GM23338 (cell line): Measurements from ENCODE around the gene FGF4. TPM values are rescaled to one million over a fixed set of nuclear protein-coding genes. Genes with fewer than 3 reads are reported as not detected.
A peak's percentile ranks its signal among the peaks of the same experiment; 100 is the strongest.

ENCODE experiments used
- ATAC-seq: fragments of 200-7000 bp; cut with Tn5 transposase; 3 replicates; pipeline ENCODE4 v1.9.1; 2020
- DNase-seq: peaks from one replicate; pipeline ENCODE4 v3.0.0-alpha.2; 2015; ENCODE audit warnings: low spot score
- H2AFZ ChIP-seq: fragments of 200-600 bp; sonication (generic); 2 replicates; pipeline ENCODE4 v1.8.0; 2016; ENCODE audit warnings: antibody characterized with exemption, mild to moderate bottlenecking, moderate library complexity
- H3F3A ChIP-seq: fragments of 200-600 bp; sonication (generic); replicated peaks from 2 replicates; pipeline ENCODE4 v1.8.0; 2017; ENCODE audit warnings: antibody characterized with exemption, mixed run types, low read depth
- H3K27ac ChIP-seq: fragments of 200-600 bp; sonication (generic); 2 replicates; pipeline ENCODE4 v1.6.1; 2016; ENCODE audit warnings: low read depth
- H3K27me3 ChIP-seq: fragments of 200-600 bp; sonication (generic); 2 replicates; pipeline ENCODE4 v1.8.0; 2016; ENCODE audit warnings: mild to moderate bottlenecking, mixed run types, moderate library complexity; ENCODE audit not compliant: insufficient read depth
- H3K36me3 ChIP-seq: fragments of 200-600 bp; sonication (generic); 2 replicates; pipeline ENCODE4 v1.8.0; 2016; ENCODE audit warnings: mild to moderate bottlenecking; ENCODE audit not compliant: insufficient read depth
- H3K4me1 ChIP-seq: fragments of 200-600 bp; sonication (generic); 2 replicates; pipeline ENCODE4 v1.8.0; 2016; ENCODE audit warnings: mild to moderate bottlenecking, moderate library complexity; ENCODE audit not compliant: insufficient read depth
- H3K4me2 ChIP-seq: fragments of 200-600 bp; sonication (generic); 2 replicates; pipeline ENCODE4 v1.7.1; 2017; ENCODE audit warnings: mixed run types
- H3K4me3 ChIP-seq: fragments of 200-600 bp; sonication (generic); 2 replicates; pipeline ENCODE4 v1.6.1; 2016; ENCODE audit warnings: mixed run types
- H3K79me2 ChIP-seq: fragments of 200-600 bp; sonication (generic); replicated peaks from 2 replicates; pipeline ENCODE4 v1.8.0; 2017; ENCODE audit warnings: mild to moderate bottlenecking; ENCODE audit not compliant: insufficient read depth
- H3K9me2 ChIP-seq: fragments of 200-600 bp; sonication (generic); 2 replicates; pipeline ENCODE4 v1.8.0; 2017; ENCODE audit not compliant: insufficient read depth
- H4K20me1 ChIP-seq: fragments of 200-600 bp; sonication (generic); replicated peaks from 2 replicates; pipeline ENCODE4 v1.8.0; 2017; ENCODE audit warnings: mild to moderate bottlenecking; ENCODE audit not compliant: insufficient read depth
- H3K27ac Mint-ChIP-seq: 2 replicates; pipeline ENCODE4 v1.8.0; 2020; ENCODE audit warnings: inconsistent platforms, mild to moderate bottlenecking, moderate library complexity, mixed read lengths
- H3K27me3 Mint-ChIP-seq: 3 replicates; pipeline ENCODE4 v1.8.0; 2022; ENCODE audit warnings: low read depth, mild to moderate bottlenecking, moderate library complexity, mixed read lengths, inconsistent platforms; ENCODE audit not compliant: insufficient read depth, poor library complexity
- H3K36me3 Mint-ChIP-seq: 3 replicates; pipeline ENCODE4 v1.8.0; 2021; ENCODE audit warnings: low read depth, mild to moderate bottlenecking, inconsistent platforms, moderate library complexity, mixed read lengths
- H3K4me1 Mint-ChIP-seq: 3 replicates; pipeline ENCODE4 v1.8.0; 2020; ENCODE audit warnings: mild to moderate bottlenecking, inconsistent platforms, mixed read lengths
- H3K4me3 Mint-ChIP-seq: 3 replicates; pipeline ENCODE4 v1.8.0; 2021; ENCODE audit warnings: moderate library complexity, mild to moderate bottlenecking, inconsistent platforms, mixed read lengths
- H3K9me3 Mint-ChIP-seq: 3 replicates; pipeline ENCODE4 v1.8.0; 2020; ENCODE audit warnings: moderate library complexity, mild to moderate bottlenecking, inconsistent platforms, mixed read lengths
- CREB1 ChIP-seq: fragments of 250-450 bp; sonication (Bioruptor Pico); IDR thresholded peaks from 2 replicates; pipeline ENCODE4 v1.5.0; 2020; ENCODE audit warnings: low read depth, mild to moderate bottlenecking, moderate library complexity
- ETS1 ChIP-seq: IDR thresholded peaks from 2 replicates; pipeline ENCODE4 v1.6.1; 2016; ENCODE audit warnings: antibody characterized with exemption
- EZH2 ChIP-seq: fragments of 200-600 bp; sonication (generic); IDR thresholded peaks from one replicate; pipeline ENCODE4 v1.8.0; 2017; ENCODE audit warnings: antibody characterized with exemption, mild to moderate bottlenecking, low read depth; ENCODE audit not compliant: unreplicated experiment
- EZH2phosphoT487 ChIP-seq: fragments of 200-600 bp; sonication (generic); IDR thresholded peaks from one replicate; pipeline ENCODE4 v1.8.1; 2018; ENCODE audit warnings: antibody characterized with exemption; ENCODE audit not compliant: unreplicated experiment
- JUNB ChIP-seq: IDR thresholded peaks from one replicate; pipeline ENCODE4 v1.6.1; 2016; ENCODE audit warnings: antibody characterized with exemption; ENCODE audit not compliant: unreplicated experiment
- NANOG ChIP-seq: IDR thresholded peaks from 2 replicates; pipeline ENCODE4 v1.6.1; 2016; ENCODE audit warnings: antibody characterized with exemption, borderline replicate concordance
- POLR2AphosphoS5 ChIP-seq: IDR thresholded peaks from 2 replicates; pipeline ENCODE4 v1.6.1; 2016; ENCODE audit warnings: antibody characterized with exemption, low read depth
- STAT1 ChIP-seq: IDR thresholded peaks from one replicate; pipeline ENCODE4 v1.6.1; 2016; ENCODE audit warnings: antibody characterized with exemption; ENCODE audit not compliant: unreplicated experiment
- ZNF114 ChIP-seq: fragments of 250-450 bp; sonication (Bioruptor Pico); IDR thresholded peaks from 2 replicates; pipeline ENCODE4 v1.5.0; 2020; ENCODE audit warnings: mild to moderate bottlenecking, moderate library complexity
- ZNF331 ChIP-seq: fragments of 250-450 bp; sonication (Bioruptor Pico); IDR thresholded peaks from 2 replicates; pipeline ENCODE4 v1.5.0; 2020; ENCODE audit warnings: low read depth, mild to moderate bottlenecking, moderate library complexity
- polyA plus RNA-seq: library from polyadenylated mRNA; unstranded; fragments of >200 nt; fragmentation: Nextera tagmentation; extraction: Ambion mirVana; gene quantifications from 2 replicates; pipeline ENCODE4 v1.2.1, GENCODE V29; 2016
- total RNA-seq: library from RNA; depleted of rRNA; stranded (reverse); fragments of >200 nt; shearing (Covaris generic); gene quantifications from 2 replicates; pipeline ENCODE4 v1.2.3, GENCODE V29; 2014
- TF ChIP-seq, protein P1 (sequence below): IDR thresholded peaks from one replicate; pipeline ENCODE4 v1.6.1; 2018; ENCODE audit warnings: antibody characterized with exemption; ENCODE audit not compliant: unreplicated experiment
- TF ChIP-seq, protein P2 (sequence below), 2 experiments: fragments of 200-600 bp in 1 of 2; sonication (generic) in 1 of 2; conservative IDR thresholded peaks; 2 replicates each; pipeline versions ENCODE4 v1.5.1 to v1.6.1; 2016 to 2017; ENCODE audit warnings: antibody characterized with exemption in 2 of 2, low read depth in 2 of 2, mild to moderate bottlenecking in 2 of 2, moderate library complexity in 1 of 2

FGF4 gene
- total and polyA plus RNA-seq, 2 experiments from 2014 or later: 4.8 to 13.1 TPM

DNA sequence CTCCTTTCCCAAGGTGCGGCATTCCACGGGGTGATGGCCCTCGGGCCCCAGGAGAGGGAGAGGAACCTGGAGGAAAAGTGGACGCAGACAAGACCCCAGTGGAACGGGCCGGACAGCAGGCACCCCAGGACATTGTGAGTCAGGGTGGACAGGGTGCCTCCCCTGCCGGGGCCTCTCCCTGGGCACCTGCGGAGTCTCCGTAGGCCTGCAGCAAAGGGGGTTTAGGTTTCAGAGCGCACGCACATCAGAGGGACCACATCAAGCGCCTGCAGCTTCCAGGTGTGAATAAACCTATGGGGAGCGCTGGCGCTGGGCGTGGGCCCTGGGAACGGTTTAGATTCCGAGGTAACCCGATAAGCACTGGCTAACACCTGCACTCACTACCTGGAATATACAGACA lies 48.7 kb downstream of the FGF4 start:
- Mint-ChIP-seq H3K27ac (no peak overlapping the region), H3K4me1 (no peaks in the 10 kb centered on the region), H3K36me3 (no peaks in the 10 kb centered on the region), H3K9me3 (no peaks in the 10 kb centered on the region; the same call in 2 of the 3 replicates), H3K4me3 (no peak overlapping the region), H3K27me3 (peaks cover 7% of the 10 kb centered on the region)
- Histone ChIP-seq H3K9me2 (no peaks in the 10 kb centered on the region), H4K20me1 (no peaks in the 10 kb centered on the region), H3F3A (no peaks in the 10 kb centered on the region), H3K79me2 (no peaks in the 10 kb centered on the region), H3K27me3 (no peaks in the 10 kb centered on the region), H3K4me3 (no peak overlapping the region), H3K27ac (no peak overlapping the region), H3K36me3 (no peaks in the 10 kb centered on the region), H3K4me1 (peaks cover under 1% of the 10 kb centered on the region; the same call in 1 of the 2 replicates), H2AFZ (no peak overlapping the region), H3K4me2 (no peak overlapping the region)
- ATAC-seq (peak; percentile 42), DNase-seq (no peak)
- TF ChIP-seq, protein P1, sequence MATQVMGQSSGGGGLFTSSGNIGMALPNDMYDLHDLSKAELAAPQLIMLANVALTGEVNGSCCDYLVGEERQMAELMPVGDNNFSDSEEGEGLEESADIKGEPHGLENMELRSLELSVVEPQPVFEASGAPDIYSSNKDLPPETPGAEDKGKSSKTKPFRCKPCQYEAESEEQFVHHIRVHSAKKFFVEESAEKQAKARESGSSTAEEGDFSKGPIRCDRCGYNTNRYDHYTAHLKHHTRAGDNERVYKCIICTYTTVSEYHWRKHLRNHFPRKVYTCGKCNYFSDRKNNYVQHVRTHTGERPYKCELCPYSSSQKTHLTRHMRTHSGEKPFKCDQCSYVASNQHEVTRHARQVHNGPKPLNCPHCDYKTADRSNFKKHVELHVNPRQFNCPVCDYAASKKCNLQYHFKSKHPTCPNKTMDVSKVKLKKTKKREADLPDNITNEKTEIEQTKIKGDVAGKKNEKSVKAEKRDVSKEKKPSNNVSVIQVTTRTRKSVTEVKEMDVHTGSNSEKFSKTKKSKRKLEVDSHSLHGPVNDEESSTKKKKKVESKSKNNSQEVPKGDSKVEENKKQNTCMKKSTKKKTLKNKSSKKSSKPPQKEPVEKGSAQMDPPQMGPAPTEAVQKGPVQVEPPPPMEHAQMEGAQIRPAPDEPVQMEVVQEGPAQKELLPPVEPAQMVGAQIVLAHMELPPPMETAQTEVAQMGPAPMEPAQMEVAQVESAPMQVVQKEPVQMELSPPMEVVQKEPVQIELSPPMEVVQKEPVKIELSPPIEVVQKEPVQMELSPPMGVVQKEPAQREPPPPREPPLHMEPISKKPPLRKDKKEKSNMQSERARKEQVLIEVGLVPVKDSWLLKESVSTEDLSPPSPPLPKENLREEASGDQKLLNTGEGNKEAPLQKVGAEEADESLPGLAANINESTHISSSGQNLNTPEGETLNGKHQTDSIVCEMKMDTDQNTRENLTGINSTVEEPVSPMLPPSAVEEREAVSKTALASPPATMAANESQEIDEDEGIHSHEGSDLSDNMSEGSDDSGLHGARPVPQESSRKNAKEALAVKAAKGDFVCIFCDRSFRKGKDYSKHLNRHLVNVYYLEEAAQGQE: no peak
- TF ChIP-seq ETS1 (no peak), CREB1 (no peak), EZH2 (no peak), ZNF331 (CRISPR knock-in tag) (no peak), JUNB (no peak), EZH2phosphoT487 (no peak), POLR2AphosphoS5 (no peak), STAT1 (no peak), NANOG (no peak), ZNF114 (CRISPR knock-in tag) (no peak)
- TF ChIP-seq, protein P2, sequence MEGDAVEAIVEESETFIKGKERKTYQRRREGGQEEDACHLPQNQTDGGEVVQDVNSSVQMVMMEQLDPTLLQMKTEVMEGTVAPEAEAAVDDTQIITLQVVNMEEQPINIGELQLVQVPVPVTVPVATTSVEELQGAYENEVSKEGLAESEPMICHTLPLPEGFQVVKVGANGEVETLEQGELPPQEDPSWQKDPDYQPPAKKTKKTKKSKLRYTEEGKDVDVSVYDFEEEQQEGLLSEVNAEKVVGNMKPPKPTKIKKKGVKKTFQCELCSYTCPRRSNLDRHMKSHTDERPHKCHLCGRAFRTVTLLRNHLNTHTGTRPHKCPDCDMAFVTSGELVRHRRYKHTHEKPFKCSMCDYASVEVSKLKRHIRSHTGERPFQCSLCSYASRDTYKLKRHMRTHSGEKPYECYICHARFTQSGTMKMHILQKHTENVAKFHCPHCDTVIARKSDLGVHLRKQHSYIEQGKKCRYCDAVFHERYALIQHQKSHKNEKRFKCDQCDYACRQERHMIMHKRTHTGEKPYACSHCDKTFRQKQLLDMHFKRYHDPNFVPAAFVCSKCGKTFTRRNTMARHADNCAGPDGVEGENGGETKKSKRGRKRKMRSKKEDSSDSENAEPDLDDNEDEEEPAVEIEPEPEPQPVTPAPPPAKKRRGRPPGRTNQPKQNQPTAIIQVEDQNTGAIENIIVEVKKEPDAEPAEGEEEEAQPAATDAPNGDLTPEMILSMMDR (conservative IDR thresholded peaks at IDR 0.05; ENCODE audit: low read depth in 2 of 2): no peak
